NCI-H2081 treated with DMSO at 0.1 percent for 48 hours (cell line): ENCODE measurements around the gene PLXDC1.
"Not testable (repeated sequence)": the region's sequence is repeated elsewhere in the genome, so short reads cannot be mapped to it uniquely, and the experiment has no call there.

Source experiments
- DNase-seq: peaks from one replicate; lab custom pipeline; 2025; lab: John Stamatoyannopoulos, UW

The PLXDC1 gene

DNA sequence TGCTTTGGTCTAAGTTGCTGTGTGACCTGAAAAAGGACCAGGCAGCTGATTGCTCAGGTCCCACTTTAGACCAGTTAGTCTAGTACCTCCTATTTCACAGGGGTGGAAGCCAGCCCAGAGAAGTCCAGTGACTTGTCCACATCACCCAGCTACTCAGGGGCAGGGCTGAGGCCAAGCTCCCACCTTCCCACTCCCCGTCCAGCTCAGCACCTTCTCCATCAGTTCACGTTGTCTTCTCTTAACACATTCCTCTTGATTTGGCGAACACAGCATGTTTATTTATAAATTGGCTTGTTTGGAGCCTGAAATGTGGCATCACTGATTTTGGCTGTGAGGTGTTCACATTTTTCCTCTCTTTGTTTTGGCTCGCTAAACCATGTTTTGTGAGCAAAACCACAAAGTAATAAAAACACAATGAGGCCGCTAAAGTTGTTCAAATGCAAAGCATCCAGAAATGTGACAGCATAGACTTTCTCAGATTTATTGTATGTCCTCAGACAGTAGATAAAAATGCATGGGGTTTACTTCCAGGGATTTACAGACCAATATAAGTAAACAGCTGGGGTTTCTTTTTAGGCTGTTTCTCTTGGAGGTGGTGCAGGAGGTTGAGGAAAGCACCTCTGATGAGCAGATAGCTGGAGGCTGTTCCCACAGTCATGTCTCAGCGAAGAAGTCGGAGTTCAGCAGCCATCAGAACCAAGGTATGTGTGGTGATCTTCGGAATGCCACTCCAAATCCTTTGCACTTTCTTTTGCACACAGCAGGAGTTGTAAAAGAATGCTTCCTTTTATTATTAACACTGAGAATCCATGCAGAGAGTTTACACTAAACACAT, 88.4 kb downstream of the PLXDC1 start:
- DNase-seq = no peak

DNA sequence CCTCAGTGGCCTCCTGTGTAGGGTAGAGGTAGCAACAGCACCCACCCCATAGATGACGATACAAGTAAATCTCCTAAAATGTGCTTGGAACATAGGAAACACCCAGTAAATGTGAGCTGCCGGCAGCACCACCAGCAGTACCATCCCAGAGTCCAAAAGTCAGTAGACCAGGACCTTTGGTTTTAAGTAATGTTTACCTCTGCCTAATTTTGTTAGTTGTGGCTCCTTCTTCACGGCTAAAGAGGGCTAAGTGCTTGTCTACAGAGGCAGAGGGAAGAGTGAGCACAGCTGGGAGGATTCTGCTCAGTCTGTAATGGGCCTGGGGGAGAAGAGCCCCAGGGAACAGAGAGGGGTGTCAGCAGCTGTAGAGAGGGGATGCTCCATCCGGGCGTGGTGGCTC, 92.9 kb downstream of the PLXDC1 start:
- no peak for DNase-seq

DNA sequence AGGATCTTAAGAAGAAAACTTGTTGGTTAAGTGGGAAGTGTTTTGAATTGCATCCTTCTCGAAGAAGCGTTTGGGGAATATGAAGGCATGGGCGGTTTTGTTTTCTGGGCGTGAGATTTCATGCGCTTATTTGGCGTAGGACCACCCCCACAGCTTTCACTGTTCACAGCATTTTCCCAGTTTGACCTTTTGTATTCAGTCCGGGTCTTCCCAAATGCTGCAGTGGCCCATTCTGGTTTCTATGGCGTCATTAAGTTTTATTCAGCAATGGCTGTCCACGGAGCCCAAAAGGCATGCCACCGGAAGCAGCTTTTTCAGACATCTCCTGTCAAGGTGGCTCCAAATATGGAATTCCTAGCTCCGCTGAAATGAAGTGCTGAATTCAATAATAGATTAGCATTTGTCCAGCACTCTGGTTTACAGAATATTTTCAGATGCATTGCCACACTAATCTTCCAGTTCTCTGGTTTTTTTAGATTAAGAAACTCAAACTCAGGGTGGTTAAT, 93.7 kb downstream of the PLXDC1 start:
- DNase-seq = no peak

DNA sequence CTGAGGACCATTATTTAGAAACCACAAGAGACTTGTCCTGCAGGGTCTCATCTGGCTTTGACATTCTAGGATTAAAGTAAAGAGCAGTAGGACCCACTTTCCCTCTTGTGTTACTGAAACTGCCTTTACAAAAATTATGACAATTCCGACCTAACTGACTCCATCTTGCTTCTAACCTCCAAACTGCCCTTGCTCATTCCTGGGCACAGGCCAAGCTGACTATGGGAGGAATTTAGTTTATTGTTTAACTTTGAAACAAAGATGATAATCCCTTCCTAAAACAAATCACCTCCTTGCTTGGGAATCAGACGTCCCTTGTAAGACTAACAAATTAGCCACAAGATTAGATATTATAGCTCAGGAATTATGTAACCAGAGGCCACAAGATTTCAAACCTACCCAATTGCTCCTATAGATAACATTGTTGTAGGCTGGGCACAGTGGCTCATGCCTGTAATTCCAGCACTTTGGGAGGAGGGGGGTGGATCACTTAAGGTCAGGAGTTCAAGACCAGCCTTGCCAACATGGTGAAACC, 97.3 kb downstream of the PLXDC1 start:
- no peak for DNase-seq

DNA sequence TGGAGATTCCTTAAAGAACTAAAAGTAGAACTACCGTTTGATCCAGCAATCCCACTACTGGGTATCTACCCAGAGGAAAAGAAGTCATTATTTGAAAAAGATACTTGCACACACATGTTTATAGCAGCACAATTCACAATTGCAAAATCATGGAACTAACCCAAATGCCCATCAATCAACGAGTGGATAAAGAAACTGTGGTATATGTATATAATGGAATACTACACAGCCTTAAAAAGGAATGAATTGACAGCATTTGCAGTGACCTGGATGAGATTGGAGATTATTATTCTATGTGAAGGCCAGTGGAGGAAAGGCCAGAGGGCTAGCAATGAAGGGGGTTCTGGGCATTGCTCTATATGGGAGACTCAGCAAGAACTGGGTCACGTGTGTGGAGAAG, 99.0 kb downstream of the PLXDC1 start:
- not testable (repeated sequence) for DNase-seq

DNA sequence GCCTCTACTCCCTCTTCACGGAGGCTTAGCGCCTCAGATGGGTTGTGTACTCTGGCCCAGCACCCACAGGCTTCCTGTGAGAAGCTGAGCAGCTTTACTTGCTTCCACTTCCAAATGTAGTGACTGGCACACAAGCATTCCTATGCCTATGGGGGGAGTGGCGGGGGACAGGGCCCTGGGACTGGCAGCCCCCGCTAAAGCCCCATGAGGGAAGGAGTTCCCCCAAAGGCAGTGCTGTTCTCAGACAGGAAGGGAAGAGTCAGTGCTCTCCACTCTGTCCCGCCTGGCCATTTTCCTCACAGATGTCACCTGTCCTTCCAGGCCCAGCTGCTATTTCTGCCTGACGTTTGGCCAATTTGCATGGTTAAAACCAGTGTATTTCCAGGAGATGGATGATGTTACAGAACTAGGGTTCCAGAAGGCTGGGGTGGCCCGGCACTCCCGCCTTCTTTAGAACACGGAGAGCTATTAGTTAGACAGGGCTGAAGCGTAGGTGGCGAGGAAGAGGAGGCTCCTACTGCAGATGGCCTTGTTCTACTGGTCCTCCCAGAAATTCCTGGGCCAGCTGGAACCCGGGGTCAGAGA, 100.3 kb downstream of the PLXDC1 start:
- no peak for DNase-seq

DNA sequence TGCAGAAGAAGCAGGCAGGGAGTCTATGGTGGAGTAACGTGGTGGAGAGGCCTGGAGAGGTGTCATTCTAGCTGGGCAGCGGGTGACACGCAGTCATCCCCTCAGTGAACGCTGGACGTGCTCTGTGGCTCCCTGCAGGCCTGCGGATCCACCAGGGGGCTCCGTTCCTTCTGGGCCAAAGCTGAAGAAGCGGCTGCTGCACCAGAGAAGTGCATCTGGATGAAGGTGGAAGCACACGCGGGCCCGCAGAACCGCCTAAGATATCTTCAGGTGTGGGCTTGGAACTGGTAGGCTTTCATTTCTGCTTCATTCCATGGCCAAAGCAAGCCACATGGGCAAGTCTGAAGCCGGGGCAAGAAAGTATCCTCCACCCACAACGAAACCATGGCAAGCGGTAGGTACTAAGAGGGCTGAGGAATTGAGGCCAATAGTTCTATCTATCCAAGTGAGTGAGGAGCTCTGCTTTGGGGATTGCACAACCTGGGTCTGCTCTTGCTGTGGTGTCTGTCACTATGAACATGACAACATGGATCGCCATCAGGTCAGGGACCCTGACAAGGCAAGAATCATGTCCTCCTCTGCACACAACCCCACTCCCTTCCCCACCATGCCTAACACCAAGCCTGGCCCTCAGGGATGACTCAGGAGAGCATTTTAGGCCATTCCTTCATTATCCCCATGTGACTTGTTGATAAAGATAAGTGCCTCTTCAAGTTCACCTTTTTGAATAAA, 105.3 kb downstream of the PLXDC1 start:
- no peak for DNase-seq

DNA sequence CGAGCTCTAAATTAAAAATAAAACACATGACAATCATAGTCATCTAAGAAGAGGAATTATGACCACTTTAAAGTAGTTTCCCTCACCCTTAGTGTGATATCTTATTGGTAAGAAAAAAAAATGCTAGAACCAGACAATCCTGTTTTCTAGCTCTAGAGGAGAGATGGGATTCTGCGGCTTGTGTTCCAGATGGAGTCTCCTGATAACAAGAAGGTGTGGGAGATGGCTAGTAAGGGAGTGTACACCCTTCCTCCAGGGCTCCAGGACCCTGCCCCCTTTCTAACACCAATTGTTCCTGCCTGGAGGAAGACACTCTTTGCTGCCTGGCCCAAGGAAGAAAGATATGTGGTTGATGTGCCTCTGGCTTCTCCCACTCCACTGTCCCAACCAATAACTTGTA, 115.4 kb downstream of the PLXDC1 start:
- no peak for DNase-seq

DNA sequence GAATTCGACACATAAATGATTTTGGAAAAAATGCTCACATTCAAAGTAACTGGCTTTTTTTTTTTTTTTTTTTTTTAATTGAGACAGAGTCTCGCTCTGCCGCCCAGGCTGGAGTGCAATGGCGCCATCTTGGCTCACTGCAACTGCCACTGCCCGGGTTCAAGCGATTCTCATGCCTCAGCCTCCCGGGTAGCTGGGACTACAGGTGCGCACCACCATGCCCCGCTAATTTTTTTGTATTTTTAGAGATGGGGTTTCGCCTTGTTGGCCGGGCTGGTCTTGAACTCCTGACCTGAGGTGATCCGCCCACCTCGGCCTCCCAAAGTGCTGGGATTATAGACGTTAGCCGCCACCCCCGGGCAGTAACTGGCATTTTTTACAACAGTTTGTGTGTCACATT, 115.9 kb downstream of the PLXDC1 start:
- not testable (repeated sequence) for DNase-seq

DNA sequence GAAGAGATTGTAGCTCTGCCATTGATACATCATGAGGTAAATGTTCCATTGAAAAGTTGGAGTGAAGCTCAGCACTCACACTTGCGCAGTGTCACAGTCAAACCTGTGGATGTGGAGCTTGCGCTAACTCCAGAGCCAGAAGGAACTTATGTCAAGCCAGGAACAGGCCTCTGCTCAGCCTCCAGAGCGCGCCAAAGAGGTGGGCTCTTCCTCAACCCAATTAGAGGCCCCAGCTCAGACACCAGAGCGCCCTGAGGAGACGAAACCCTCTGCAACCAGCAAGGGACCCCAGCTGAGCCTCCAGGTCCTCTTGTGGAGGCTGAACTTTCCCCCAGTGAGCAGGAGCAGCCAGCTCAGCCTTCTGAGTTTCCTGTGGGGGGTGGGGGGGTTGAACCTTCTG, 122.7 kb downstream of the PLXDC1 start:
- DNase-seq = no peak

DNA sequence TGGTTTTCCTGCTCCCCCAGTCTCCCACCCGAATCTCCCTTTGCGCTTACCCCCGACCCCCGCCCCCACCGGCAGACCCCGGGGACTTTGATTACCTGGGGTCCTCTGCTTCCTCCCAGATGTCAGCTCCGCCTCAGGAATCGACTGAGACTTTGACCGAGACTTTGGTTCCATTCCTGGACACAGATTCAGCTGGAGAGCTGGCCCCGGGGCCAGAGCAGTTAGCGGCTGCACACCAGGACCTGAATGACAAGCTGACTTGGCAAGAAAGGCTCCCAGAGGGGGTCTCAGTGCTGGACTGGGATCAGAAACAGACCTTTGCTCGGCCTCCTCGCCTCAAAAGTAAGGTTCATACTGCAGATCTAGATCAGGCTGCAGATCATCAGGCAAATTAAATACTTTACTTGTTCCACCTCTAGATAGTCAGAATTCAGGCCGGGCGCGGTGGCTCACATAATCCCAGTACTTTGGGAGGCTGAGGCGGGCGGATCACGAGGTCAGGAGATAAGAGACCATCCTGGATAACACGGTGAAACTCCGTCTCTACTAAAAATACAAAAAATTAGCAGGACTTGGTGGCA, 123.9 kb downstream of the PLXDC1 start:
- DNase-seq = no peak

DNA sequence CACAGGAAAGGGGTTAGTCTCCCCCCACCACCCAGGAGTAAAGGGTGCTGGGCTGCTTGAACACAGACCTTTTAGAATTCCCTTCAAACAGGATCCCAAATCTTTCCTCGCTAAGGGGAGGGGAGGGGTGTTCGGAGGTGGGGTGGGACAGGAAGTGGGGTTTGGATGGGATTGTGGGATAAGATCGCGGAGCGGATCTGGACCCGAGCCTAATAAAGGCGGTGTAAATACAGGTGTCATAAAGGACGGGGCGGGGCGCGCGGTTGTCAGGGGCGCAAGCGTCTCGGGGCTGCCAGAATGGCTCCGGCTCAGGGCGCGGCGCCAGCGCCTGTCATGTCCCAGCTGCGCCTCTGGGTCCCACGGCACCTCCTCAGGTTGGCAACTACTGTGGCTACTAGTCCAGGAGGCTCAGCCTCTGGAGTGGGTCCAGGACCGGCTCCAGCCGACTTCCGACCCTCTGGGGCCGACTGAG, 124.4 kb downstream of the PLXDC1 start:
- peak; percentile 88 for DNase-seq

DNA sequence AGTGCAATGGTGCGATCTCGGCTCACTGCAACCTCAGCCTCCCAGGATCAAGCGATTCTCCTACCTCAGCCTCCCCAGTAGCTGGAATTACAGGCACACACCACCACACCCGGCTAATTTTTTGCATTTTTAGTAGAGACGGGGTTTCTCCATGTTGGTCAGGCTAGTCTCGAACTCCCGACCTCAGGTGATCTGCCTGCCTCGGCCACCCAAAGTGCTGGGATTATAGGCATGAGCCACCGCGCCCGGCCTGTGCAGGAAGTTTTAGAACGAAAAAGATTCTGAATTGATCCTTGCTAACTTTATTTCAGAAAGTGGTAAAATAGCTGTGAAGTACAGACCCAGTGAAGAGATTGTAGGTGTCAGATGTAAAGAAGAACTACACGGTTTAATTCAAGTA, 125.1 kb downstream of the PLXDC1 start:
- not testable (repeated sequence) for DNase-seq

DNA sequence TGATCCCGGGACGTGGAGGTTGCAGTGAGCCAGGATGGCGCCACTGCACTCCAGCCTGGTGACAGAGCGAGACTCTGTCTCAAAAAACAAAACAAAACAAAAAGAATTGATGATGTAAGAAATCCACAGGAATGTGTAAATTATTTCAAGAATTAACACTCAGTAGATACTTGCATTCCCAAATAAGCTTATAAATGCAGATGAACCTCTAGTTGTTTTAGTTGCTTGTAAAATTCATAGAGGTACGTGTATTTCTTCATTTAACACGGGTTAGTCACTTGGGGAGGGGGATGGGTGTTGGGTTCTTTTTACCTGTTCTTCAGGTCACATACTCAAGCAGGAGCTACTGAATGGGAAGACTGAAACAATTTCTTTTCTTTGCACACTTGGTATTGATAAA, 128.5 kb downstream of the PLXDC1 start:
- DNase-seq = no peak

DNA sequence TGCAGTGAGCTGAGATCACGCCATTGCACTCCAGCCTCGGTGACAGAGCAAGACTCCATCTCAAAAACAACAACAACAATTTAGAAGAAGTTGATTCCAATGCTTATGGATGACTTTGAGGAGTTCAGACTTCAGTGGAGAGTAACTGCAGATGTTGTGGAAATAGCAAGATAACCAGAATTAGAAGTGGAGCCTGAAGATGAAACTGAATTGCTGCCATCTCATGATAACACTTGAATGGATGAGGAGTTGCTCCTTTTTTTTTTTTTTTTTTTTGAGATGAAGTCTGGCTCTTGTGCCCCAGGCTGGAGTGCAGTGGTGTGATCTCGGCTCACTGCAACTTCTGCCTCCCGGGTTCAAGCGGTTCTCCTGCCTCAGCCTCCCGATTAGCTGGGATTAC, 131.4 kb downstream of the PLXDC1 start:
- not testable (repeated sequence) for DNase-seq

DNA sequence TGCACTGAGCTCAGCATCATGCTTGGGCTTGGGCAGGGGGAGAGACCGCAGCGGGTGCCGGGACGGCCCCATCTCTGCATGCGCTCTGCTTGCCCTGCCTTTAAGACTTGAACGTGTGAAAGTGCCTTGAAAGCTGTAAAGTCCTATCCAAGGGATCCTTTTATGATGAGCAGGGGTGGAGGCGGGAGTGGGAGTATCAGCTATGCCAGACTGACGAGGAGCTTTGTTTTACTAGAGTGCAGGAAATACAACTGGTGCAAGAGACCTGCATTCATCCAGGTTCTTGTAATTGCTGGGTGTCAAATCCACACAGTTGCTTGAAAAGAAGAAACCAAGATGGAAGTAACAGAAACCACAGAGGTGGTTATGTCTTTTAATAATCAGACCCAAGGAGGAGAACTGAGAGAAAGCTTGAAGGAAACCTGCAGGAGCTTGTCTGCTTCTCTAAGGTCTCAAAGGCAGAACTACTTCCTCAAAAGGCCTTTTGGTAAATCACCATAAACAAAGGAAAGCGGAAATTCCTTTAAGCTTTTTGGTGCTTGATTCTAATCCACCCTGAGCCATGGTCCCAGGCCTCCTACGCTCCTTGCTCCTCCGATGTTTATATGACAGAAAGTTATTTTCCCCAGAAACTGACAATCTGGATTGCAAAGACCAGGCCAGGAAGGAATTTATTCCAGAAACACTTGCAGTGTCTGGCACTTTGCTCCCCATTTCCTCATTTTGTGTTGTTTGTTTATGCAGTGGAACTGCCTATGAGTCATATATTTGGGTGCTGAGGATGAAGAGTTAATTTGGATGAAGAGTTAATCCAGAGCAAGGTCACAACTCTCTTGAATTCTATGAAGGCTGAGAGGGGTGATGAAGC, 132.9 kb downstream of the PLXDC1 start:
- no peak for DNase-seq

DNA sequence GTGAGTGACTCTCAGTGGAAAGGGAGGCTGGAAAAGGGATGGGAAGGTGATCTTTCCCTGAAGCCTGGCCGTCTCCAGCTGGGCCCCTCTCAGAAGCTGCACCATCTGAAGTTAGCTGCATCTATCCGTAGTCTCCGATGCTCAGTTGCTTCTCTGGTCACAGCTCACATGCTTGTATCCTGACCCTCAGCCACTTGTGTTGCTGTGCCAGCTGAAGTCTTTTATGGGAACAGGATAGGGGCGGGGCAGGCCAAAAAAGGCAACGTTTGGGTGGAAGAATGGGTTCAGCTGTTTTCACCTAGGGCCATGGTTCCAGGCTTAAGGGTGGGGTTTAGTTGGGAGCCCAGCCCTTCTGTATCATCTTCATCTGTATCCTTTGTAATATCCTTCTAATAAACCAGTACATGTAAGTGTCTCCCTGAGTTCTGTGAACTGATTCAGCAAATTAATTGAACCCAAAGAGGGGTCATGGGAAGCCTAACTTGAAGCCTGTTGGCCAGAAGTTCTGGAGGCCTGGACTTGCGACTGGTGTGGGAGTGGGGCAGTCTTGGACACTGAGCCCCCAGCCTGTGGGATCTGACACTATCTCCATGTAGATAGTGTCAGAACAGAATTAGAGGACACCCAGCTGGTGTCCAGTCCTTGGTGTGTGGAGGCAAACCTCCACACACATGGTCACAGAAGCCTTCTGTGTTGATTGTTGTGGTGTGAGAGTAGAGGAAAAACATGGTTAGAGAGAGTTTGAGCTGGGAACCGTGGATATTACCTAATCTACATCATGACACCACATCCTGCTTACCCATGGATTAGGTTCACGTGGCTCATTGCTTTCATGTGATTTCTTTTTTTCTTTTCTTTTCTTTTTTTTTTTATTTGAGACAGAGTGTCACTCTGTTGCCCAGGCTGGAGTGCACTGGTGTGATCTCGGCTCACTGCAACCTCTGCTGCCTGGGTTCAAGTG, 135.0 kb downstream of the PLXDC1 start:
- no peak for DNase-seq

DNA sequence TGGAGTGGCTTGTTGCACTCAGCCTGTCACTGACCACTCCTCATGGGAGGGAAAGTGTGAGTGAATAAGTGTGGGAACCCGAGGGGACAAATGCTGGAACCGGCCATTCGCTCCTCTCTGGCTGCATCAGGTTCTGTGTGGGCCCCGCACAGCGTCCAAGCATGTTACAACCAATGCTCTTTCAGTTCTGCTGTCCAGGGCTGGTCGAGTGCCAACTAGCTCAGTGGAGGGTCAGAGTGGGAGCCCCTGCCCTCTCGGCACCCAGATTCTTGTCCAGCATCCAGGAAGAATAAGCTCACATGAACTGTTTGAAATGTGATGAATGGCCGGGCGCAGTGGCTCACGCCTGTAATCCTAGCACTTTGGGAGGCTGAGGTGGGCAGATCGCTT, 135.9 kb downstream of the PLXDC1 start:
- no peak for DNase-seq

DNA sequence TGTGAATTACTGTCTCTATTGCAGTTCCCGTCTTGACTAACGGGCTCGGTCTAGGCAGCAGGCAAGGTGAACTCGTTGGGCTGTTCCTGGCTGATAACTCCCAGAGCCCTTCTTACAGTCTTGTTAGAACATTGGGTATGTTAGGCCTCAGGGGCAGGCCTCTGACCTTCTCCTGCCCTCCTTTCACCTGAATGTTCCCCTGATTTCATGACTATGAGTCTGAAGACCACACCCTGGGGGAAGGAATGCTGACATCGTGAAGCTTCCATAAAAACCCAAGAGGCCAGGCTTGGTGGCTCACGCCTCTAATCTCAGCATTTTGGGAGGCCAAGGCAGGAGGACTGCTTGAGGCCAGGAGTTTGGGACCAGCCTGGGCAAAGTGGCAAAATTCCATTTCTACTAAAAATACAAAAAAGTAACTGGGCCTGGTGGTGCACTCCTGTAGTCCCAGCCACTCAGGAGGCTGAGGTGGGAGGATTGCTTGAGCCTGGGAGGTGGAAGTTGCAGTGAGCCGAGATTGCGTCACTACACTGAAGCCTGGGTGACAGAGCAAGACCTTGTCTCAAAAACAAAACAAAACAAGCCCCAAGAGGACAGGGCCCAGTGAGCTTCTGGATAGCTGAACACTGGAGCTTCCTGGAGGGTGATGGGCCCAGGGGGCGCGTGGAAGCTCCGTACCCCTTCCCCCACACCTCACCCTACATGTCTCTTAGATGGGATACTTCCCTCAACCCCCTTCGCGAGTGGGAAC, 136.5 kb downstream of the PLXDC1 start:
- DNase-seq = no peak
